Cardiac muscle cell (in vitro differentiated cells and primary cell): ENCODE results near the gene PHACTR2. TPM values are rescaled to one million over a fixed set of nuclear protein-coding genes. Genes with fewer than 3 reads are reported as not detected.
A peak's percentile ranks its signal among the peaks of the same experiment; 100 is the strongest.

ENCODE experiments used
- DNase-seq, 2 donors: peaks; one replicate each; pipeline versions ENCODE4 v3.0.0 to v3.0.0-alpha.2; 2010 to 2017; ENCODE audit warnings: low read depth in 1 of 2, low spot score in 1 of 2
- H3K27ac ChIP-seq: fragments of 200-600 bp; sonication (generic); 2 replicates; pipeline ENCODE4 v1.5.1; 2016
- H3K27me3 ChIP-seq: fragments of 200-600 bp; sonication (generic); 2 replicates; pipeline ENCODE4 v1.6.0; 2016; ENCODE audit warnings: control low read depth
- H3K36me3 ChIP-seq: fragments of 200-600 bp; sonication (generic); 2 replicates; pipeline ENCODE4 v1.5.1; 2016; ENCODE audit warnings: control low read depth
- H3K4me1 ChIP-seq: fragments of 200-600 bp; sonication (generic); 2 replicates; pipeline ENCODE4 v1.8.1; 2017; ENCODE audit warnings: low read depth, mild to moderate bottlenecking, mixed run types
- H3K4me3 ChIP-seq: fragments of 200-600 bp; sonication (generic); 2 replicates; pipeline ENCODE4 v1.5.1; 2016; ENCODE audit warnings: mild to moderate bottlenecking
- H3K9me3 ChIP-seq: fragments of 200-600 bp; sonication (generic); 2 replicates; pipeline ENCODE4 v1.5.1; 2017; ENCODE audit warnings: low read depth, mild to moderate bottlenecking, control low read depth
- polyA plus RNA-seq: library from polyadenylated mRNA; unstranded; fragments of >200 nt; fragmentation: Nextera tagmentation; extraction: Ambion mirVana; gene quantifications from 2 replicates; pipeline ENCODE4 v1.2.1, GENCODE V29; 2016
- total RNA-seq: library from RNA; depleted of rRNA; stranded (reverse); fragments of >200 nt; gene quantifications from 2 replicates; pipeline ENCODE4 v1.2.3, GENCODE V29; 2016
- TF ChIP-seq, protein P1 (sequence below): IDR thresholded peaks from 2 replicates; pipeline ENCODE4 v1.5.1; 2012; ENCODE audit warnings: low read depth, mild to moderate bottlenecking, low read length

The PHACTR2 gene
- total and polyA plus RNA-seq, 2 experiments from 2014 or later = 47.3 to 52.3 TPM

DNA sequence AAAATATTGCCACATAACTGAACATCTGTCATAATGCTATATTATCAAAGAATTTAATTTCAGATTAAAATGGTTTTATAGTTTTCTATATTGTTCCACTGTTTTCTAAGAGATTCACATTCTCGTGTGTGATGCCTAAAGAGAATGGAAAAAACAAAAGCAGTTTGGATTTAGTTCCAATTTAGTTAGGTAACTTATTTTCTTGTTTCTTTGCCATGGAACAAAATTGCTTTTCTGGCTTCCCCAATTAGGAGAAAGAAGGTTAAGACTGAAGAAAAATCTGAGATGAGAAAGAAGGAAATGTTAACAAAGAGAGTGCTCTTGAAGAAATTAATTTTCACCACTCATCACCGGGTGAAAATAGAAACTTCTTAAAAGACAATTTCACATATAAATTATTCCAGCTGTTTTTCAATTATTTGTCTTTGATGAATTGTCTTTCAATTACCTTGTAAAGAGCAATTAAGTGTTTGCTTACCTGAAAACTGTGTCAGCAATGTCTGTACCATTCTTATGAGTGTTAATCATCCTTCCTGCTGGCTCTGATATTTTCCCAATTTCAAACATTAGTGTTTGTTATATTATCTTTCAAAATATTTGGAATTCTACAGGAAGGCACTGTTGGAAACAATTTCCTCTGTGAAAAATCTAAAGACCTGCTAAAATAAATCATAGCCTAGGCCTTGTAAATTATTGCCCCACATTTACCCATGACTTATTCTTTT lies 19.5 kb downstream of the PHACTR2 start:
- DNase-seq = no peak
- H3K4me1 ChIP-seq = peaks cover 16% of the 10 kb centered on the region
- TF ChIP-seq, protein P1, sequence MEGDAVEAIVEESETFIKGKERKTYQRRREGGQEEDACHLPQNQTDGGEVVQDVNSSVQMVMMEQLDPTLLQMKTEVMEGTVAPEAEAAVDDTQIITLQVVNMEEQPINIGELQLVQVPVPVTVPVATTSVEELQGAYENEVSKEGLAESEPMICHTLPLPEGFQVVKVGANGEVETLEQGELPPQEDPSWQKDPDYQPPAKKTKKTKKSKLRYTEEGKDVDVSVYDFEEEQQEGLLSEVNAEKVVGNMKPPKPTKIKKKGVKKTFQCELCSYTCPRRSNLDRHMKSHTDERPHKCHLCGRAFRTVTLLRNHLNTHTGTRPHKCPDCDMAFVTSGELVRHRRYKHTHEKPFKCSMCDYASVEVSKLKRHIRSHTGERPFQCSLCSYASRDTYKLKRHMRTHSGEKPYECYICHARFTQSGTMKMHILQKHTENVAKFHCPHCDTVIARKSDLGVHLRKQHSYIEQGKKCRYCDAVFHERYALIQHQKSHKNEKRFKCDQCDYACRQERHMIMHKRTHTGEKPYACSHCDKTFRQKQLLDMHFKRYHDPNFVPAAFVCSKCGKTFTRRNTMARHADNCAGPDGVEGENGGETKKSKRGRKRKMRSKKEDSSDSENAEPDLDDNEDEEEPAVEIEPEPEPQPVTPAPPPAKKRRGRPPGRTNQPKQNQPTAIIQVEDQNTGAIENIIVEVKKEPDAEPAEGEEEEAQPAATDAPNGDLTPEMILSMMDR = no peak
- no peak overlapping the region for H3K27ac ChIP-seq
- no peaks in the 10 kb centered on the region for H3K27me3 ChIP-seq
- H3K4me3 ChIP-seq = no peak overlapping the region
- H3K36me3 ChIP-seq = no peaks in the 10 kb centered on the region
- H3K9me3 ChIP-seq = no peaks in the 10 kb centered on the region

DNA sequence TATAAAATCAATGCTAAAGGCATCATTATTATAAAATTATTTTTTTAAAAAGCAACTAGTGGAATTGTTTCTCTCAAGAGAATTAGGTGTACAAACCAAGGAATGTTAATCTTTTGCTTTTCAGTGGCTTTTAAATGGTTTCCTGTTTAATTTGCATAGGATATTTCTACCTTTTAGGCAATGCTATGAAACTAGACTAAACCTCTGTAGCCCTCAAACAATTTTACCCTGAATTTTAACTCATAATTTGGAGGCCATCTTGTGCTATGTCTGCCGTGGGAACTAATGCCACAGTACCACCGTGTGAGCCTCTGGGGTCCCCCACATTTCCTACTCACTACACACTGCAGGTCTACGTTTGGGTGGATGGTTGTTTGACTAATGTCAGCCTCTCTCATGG lies 20.6 kb downstream of the PHACTR2 start:
- H3K9me3 ChIP-seq = no peaks in the 10 kb centered on the region
- no peak overlapping the region for H3K27ac ChIP-seq
- H3K4me1 ChIP-seq = peaks cover 16% of the 10 kb centered on the region
- TF ChIP-seq, protein P1 = no peak
- no peaks in the 10 kb centered on the region for H3K27me3 ChIP-seq
- no peak for DNase-seq
- no peak overlapping the region for H3K4me3 ChIP-seq
- H3K36me3 ChIP-seq = no peaks in the 10 kb centered on the region

DNA sequence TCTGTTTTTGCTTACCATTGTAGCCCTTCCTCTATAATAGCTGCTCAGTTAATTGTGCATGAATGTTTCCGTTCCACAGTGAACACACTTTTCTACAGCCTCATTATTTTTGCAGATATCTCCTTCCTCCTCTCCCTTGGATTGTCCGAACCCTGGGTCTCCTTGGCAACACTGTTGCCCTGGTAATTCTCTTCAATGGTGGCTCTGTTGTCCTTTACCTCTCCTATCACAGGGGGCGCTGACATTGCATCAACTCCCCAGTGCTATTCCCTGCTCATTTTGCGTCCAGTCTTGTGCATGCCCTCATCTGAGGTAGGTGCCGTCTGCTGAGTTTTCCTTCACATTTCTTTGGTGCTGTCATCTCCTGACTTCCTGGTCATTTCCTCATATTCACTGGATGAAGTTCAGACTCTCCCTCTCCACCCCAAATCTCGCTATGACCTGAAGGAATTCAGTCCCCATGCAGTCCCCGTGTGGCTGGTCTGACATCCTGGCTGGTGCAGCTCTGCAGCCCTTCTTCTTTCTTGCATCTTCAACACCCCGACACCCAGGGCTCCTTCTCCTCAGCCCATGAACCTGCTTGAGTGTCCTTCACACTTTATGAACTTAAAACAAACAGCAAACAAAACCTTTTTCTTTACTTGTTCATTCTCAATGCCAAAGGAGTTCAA lies 21.1 kb downstream of the PHACTR2 start:
- H3K27ac ChIP-seq = no peak overlapping the region
- H3K36me3 ChIP-seq = no peaks in the 10 kb centered on the region
- no peaks in the 10 kb centered on the region for H3K9me3 ChIP-seq

DNA sequence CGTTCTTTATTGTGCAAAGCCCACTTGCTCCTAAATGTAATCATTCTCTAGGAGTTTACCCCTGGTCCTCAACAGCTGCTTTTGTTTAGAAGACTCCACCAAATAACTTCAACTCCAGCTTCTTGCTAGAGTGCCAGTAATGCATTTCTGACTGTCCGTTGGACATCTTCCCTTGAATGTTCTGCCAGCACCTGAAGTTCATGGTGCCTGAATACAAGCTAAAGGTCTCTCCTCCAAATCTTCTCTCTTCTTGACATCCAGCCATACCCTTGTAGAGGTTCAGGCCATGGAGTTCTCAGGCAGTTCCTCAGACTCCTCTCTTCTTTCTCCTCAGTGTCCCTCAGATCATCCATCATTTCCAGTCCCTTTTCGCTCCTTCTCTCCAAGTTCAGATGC lies 21.7 kb downstream of the PHACTR2 start:
- DNase-seq = no peak
- Histone ChIP-seq H3K9me3 (no peaks in the 10 kb centered on the region), H3K36me3 (no peaks in the 10 kb centered on the region), H3K27me3 (no peaks in the 10 kb centered on the region), H3K27ac (no peak overlapping the region), H3K4me1 (peaks cover 13% of the 10 kb centered on the region), H3K4me3 (no peak overlapping the region)
- TF ChIP-seq, protein P1 = no peak

More for the DNA sequence above, 21.1 kb downstream of the PHACTR2 start:
- TF ChIP-seq, protein P1 = no peak
- H3K4me1 ChIP-seq = peaks cover 16% of the 10 kb centered on the region
- H3K4me3 ChIP-seq = no peak overlapping the region
- no peaks in the 10 kb centered on the region for H3K27me3 ChIP-seq
- DNase-seq = no peak

DNA sequence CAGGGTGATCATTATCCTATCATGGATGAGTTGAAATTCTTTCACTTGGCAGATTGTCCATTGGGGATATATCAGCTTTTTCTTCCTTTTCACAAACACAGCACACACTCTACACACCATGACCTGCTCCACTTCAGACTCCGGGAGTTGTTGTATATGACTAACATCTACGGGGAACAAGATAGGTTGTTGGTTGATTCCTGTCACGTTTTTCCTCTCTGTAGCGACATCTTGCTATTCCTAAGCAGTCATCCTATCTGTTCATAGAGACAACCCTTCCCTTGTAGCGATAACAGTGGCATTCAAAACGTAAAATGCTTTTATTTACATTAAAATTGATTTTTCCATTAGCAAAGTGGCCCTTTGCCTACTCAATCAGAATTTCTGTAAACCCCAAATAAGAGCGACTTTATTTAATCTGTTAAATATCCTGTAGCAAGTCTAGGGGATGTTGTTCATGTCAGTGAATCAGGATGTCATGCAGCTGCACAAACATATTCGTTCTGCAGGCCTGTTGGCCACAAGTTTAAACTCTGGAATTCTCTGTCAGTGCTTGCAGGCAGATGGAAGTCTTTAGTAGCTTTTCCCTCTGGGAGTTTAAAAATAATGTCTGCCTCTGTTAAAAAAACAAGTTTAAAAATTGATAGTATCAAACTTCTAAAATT lies 23.1 kb downstream of the PHACTR2 start:
- Histone ChIP-seq H3K9me3 (no peaks in the 10 kb centered on the region), H3K27ac (peak overlapping the region; percentile 55), H3K4me1 (peaks cover 11% of the 10 kb centered on the region), H3K4me3 (no peak overlapping the region), H3K27me3 (no peaks in the 10 kb centered on the region), H3K36me3 (no peaks in the 10 kb centered on the region)
- TF ChIP-seq, protein P1 = no peak
- peak in 1 of 2 donors; percentile 74 for DNase-seq
